GM23338 (cell line): ENCODE results near the gene APOL1. TPM values are rescaled to one million over a fixed set of nuclear protein-coding genes. Genes with fewer than 3 reads are reported as not detected.

ENCODE experiments used
- ATAC-seq: fragments of 200-7000 bp; cut with Tn5 transposase; 3 replicates; pipeline ENCODE4 v1.9.1; 2020
- DNase-seq: peaks from one replicate; pipeline ENCODE4 v3.0.0-alpha.2; 2015; ENCODE audit warnings: low spot score
- H2AFZ ChIP-seq: fragments of 200-600 bp; sonication (generic); 2 replicates; pipeline ENCODE4 v1.8.0; 2016; ENCODE audit warnings: antibody characterized with exemption, mild to moderate bottlenecking, moderate library complexity
- H3F3A ChIP-seq: fragments of 200-600 bp; sonication (generic); replicated peaks from 2 replicates; pipeline ENCODE4 v1.8.0; 2017; ENCODE audit warnings: antibody characterized with exemption, mixed run types, low read depth
- H3K27ac ChIP-seq: fragments of 200-600 bp; sonication (generic); 2 replicates; pipeline ENCODE4 v1.6.1; 2016; ENCODE audit warnings: low read depth
- H3K27me3 ChIP-seq: fragments of 200-600 bp; sonication (generic); 2 replicates; pipeline ENCODE4 v1.8.0; 2016; ENCODE audit warnings: mild to moderate bottlenecking, mixed run types, moderate library complexity; ENCODE audit not compliant: insufficient read depth
- H3K36me3 ChIP-seq: fragments of 200-600 bp; sonication (generic); 2 replicates; pipeline ENCODE4 v1.8.0; 2016; ENCODE audit warnings: mild to moderate bottlenecking; ENCODE audit not compliant: insufficient read depth
- H3K4me1 ChIP-seq: fragments of 200-600 bp; sonication (generic); 2 replicates; pipeline ENCODE4 v1.8.0; 2016; ENCODE audit warnings: mild to moderate bottlenecking, moderate library complexity; ENCODE audit not compliant: insufficient read depth
- H3K4me2 ChIP-seq: fragments of 200-600 bp; sonication (generic); 2 replicates; pipeline ENCODE4 v1.7.1; 2017; ENCODE audit warnings: mixed run types
- H3K4me3 ChIP-seq: fragments of 200-600 bp; sonication (generic); 2 replicates; pipeline ENCODE4 v1.6.1; 2016; ENCODE audit warnings: mixed run types
- H3K79me2 ChIP-seq: fragments of 200-600 bp; sonication (generic); replicated peaks from 2 replicates; pipeline ENCODE4 v1.8.0; 2017; ENCODE audit warnings: mild to moderate bottlenecking; ENCODE audit not compliant: insufficient read depth
- H3K9me2 ChIP-seq: fragments of 200-600 bp; sonication (generic); 2 replicates; pipeline ENCODE4 v1.8.0; 2017; ENCODE audit not compliant: insufficient read depth
- H4K20me1 ChIP-seq: fragments of 200-600 bp; sonication (generic); replicated peaks from 2 replicates; pipeline ENCODE4 v1.8.0; 2017; ENCODE audit warnings: mild to moderate bottlenecking; ENCODE audit not compliant: insufficient read depth
- H3K27ac Mint-ChIP-seq: 2 replicates; pipeline ENCODE4 v1.8.0; 2020; ENCODE audit warnings: inconsistent platforms, mild to moderate bottlenecking, moderate library complexity, mixed read lengths
- H3K27me3 Mint-ChIP-seq: 3 replicates; pipeline ENCODE4 v1.8.0; 2022; ENCODE audit warnings: low read depth, mild to moderate bottlenecking, moderate library complexity, mixed read lengths, inconsistent platforms; ENCODE audit not compliant: insufficient read depth, poor library complexity
- H3K36me3 Mint-ChIP-seq: 3 replicates; pipeline ENCODE4 v1.8.0; 2021; ENCODE audit warnings: low read depth, mild to moderate bottlenecking, inconsistent platforms, moderate library complexity, mixed read lengths
- H3K4me1 Mint-ChIP-seq: 3 replicates; pipeline ENCODE4 v1.8.0; 2020; ENCODE audit warnings: mild to moderate bottlenecking, inconsistent platforms, mixed read lengths
- H3K4me3 Mint-ChIP-seq: 3 replicates; pipeline ENCODE4 v1.8.0; 2021; ENCODE audit warnings: moderate library complexity, mild to moderate bottlenecking, inconsistent platforms, mixed read lengths
- H3K9me3 Mint-ChIP-seq: 3 replicates; pipeline ENCODE4 v1.8.0; 2020; ENCODE audit warnings: moderate library complexity, mild to moderate bottlenecking, inconsistent platforms, mixed read lengths
- CREB1 ChIP-seq: fragments of 250-450 bp; sonication (Bioruptor Pico); IDR thresholded peaks from 2 replicates; pipeline ENCODE4 v1.5.0; 2020; ENCODE audit warnings: low read depth, mild to moderate bottlenecking, moderate library complexity
- EZH2 ChIP-seq: fragments of 200-600 bp; sonication (generic); IDR thresholded peaks from one replicate; pipeline ENCODE4 v1.8.0; 2017; ENCODE audit warnings: antibody characterized with exemption, mild to moderate bottlenecking, low read depth; ENCODE audit not compliant: unreplicated experiment
- EZH2phosphoT487 ChIP-seq: fragments of 200-600 bp; sonication (generic); IDR thresholded peaks from one replicate; pipeline ENCODE4 v1.8.1; 2018; ENCODE audit warnings: antibody characterized with exemption; ENCODE audit not compliant: unreplicated experiment
- JUNB ChIP-seq: IDR thresholded peaks from one replicate; pipeline ENCODE4 v1.6.1; 2016; ENCODE audit warnings: antibody characterized with exemption; ENCODE audit not compliant: unreplicated experiment
- NANOG ChIP-seq: IDR thresholded peaks from 2 replicates; pipeline ENCODE4 v1.6.1; 2016; ENCODE audit warnings: antibody characterized with exemption, borderline replicate concordance
- STAT1 ChIP-seq: IDR thresholded peaks from one replicate; pipeline ENCODE4 v1.6.1; 2016; ENCODE audit warnings: antibody characterized with exemption; ENCODE audit not compliant: unreplicated experiment
- ZNF114 ChIP-seq: fragments of 250-450 bp; sonication (Bioruptor Pico); IDR thresholded peaks from 2 replicates; pipeline ENCODE4 v1.5.0; 2020; ENCODE audit warnings: mild to moderate bottlenecking, moderate library complexity
- ZNF331 ChIP-seq: fragments of 250-450 bp; sonication (Bioruptor Pico); IDR thresholded peaks from 2 replicates; pipeline ENCODE4 v1.5.0; 2020; ENCODE audit warnings: low read depth, mild to moderate bottlenecking, moderate library complexity
- polyA plus RNA-seq: library from polyadenylated mRNA; unstranded; fragments of >200 nt; fragmentation: Nextera tagmentation; extraction: Ambion mirVana; gene quantifications from 2 replicates; pipeline ENCODE4 v1.2.1, GENCODE V29; 2016
- total RNA-seq: library from RNA; depleted of rRNA; stranded (reverse); fragments of >200 nt; shearing (Covaris generic); gene quantifications from 2 replicates; pipeline ENCODE4 v1.2.3, GENCODE V29; 2014
- TF ChIP-seq, protein P1 (sequence below), 2 experiments: fragments of 200-600 bp in 1 of 2; sonication (generic) in 1 of 2; conservative IDR thresholded peaks; 2 replicates each; pipeline versions ENCODE4 v1.5.1 to v1.6.1; 2016 to 2017; ENCODE audit warnings: antibody characterized with exemption in 2 of 2, low read depth in 2 of 2, mild to moderate bottlenecking in 2 of 2, moderate library complexity in 1 of 2
- TF ChIP-seq, protein P2 (sequence below): IDR thresholded peaks from one replicate; pipeline ENCODE4 v1.6.1; 2018; ENCODE audit warnings: antibody characterized with exemption; ENCODE audit not compliant: unreplicated experiment
- TF ChIP-seq, protein P3 (sequence below): IDR thresholded peaks from 2 replicates; pipeline ENCODE4 v1.6.1; 2016; ENCODE audit warnings: antibody characterized with exemption

Gene APOL1
- total and polyA plus RNA-seq, 2 experiments from 2014 or later: 0.11 TPM; not detected in 1

DNA sequence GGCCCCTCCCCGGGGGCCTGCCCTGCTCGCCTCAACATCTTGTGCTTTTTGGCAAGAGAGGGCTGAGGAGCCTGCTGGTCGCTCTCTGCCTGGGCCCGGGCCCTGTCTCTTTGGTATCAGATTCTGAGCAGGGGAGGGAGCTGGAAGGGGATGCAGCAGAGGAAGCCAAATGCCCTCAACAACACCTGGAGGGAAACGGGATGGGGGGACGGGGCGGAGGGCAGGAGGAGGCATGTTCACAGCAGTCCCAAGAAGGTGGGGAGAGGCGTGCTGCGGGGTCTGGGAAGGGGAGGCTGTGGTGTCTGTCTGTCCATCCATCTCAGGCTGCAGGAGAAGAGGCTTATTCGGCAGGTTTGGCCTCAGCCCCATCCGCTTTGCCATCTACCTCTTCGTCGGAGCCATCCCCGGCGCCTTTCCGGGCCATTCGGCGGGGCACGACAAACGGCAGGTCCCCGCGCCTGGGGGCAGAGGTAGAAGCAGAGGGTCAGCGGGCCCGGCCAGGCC is 29.4 kb downstream of the APOL1 start:
- Mint-ChIP-seq H3K4me3 (no peak overlapping the region), H3K4me1 (peaks cover 13% of the 10 kb centered on the region), H3K9me3 (peaks cover 2% of the 10 kb centered on the region; the same call in 2 of the 3 replicates), H3K27ac (no peak overlapping the region), H3K36me3 (peaks cover 65% of the 10 kb centered on the region), H3K27me3 (peaks cover 5% of the 10 kb centered on the region)
- no peak overlapping the region for H3K27ac ChIP-seq
- H3K27me3 ChIP-seq: no peaks in the 10 kb centered on the region
- no peaks in the 10 kb centered on the region; the same call in none of the 2 replicates for H4K20me1 ChIP-seq
- no peak for DNase-seq
- no peak overlapping the region for H2AFZ ChIP-seq
- TF ChIP-seq CREB1 (CRISPR knock-in tag) (no peak), EZH2 (no peak), NANOG (no peak)
- TF ChIP-seq, protein P1, sequence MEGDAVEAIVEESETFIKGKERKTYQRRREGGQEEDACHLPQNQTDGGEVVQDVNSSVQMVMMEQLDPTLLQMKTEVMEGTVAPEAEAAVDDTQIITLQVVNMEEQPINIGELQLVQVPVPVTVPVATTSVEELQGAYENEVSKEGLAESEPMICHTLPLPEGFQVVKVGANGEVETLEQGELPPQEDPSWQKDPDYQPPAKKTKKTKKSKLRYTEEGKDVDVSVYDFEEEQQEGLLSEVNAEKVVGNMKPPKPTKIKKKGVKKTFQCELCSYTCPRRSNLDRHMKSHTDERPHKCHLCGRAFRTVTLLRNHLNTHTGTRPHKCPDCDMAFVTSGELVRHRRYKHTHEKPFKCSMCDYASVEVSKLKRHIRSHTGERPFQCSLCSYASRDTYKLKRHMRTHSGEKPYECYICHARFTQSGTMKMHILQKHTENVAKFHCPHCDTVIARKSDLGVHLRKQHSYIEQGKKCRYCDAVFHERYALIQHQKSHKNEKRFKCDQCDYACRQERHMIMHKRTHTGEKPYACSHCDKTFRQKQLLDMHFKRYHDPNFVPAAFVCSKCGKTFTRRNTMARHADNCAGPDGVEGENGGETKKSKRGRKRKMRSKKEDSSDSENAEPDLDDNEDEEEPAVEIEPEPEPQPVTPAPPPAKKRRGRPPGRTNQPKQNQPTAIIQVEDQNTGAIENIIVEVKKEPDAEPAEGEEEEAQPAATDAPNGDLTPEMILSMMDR (conservative IDR thresholded peaks at IDR 0.05; ENCODE audit: low read depth in 2 of 2): no peak
- TF ChIP-seq, protein P2, sequence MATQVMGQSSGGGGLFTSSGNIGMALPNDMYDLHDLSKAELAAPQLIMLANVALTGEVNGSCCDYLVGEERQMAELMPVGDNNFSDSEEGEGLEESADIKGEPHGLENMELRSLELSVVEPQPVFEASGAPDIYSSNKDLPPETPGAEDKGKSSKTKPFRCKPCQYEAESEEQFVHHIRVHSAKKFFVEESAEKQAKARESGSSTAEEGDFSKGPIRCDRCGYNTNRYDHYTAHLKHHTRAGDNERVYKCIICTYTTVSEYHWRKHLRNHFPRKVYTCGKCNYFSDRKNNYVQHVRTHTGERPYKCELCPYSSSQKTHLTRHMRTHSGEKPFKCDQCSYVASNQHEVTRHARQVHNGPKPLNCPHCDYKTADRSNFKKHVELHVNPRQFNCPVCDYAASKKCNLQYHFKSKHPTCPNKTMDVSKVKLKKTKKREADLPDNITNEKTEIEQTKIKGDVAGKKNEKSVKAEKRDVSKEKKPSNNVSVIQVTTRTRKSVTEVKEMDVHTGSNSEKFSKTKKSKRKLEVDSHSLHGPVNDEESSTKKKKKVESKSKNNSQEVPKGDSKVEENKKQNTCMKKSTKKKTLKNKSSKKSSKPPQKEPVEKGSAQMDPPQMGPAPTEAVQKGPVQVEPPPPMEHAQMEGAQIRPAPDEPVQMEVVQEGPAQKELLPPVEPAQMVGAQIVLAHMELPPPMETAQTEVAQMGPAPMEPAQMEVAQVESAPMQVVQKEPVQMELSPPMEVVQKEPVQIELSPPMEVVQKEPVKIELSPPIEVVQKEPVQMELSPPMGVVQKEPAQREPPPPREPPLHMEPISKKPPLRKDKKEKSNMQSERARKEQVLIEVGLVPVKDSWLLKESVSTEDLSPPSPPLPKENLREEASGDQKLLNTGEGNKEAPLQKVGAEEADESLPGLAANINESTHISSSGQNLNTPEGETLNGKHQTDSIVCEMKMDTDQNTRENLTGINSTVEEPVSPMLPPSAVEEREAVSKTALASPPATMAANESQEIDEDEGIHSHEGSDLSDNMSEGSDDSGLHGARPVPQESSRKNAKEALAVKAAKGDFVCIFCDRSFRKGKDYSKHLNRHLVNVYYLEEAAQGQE: no peak
- H3K4me3 ChIP-seq: no peak overlapping the region
- H3K4me2 ChIP-seq: no peak overlapping the region
- H3K9me2 ChIP-seq: no peaks in the 10 kb centered on the region
- H3F3A ChIP-seq: 0 out of 2 replicates have a peak, but pooled peaks cover 15% of the 10 kb centered on the region
- ATAC-seq: no peak
- H3K4me1 ChIP-seq: 0 out of 2 replicates have a peak, but pooled peaks cover 5% of the 10 kb centered on the region
- H3K36me3 ChIP-seq: peaks cover 44% of the 10 kb centered on the region
- H3K79me2 ChIP-seq: no peaks in the 10 kb centered on the region

DNA sequence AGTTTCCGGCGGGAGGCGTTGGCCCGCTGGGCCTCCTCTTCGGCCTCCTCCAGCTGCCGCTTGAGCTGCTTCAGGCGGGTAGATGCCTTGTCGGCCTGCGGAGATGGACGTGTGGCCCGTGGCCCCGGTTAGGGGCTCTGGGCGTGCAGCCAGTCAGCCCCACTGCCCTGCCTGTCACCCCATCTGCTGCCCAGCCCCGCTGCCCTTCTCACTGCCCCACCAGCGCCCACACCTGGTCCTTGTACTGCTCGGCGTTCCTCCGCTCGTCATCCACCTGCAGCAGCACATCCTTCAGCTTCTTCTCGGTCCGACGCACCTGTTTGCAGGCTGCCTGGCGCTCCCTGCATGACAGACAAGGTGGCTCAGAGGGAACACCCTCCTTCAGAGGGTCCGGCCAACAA is 31.2 kb downstream of the APOL1 start:
- peaks cover 55% of the 10 kb centered on the region for H3K36me3 ChIP-seq
- Mint-ChIP-seq H3K4me1 (peaks cover 7% of the 10 kb centered on the region), H3K36me3 (peaks cover 83% of the 10 kb centered on the region), H3K9me3 (peaks cover 2% of the 10 kb centered on the region; the same call in 2 of the 3 replicates), H3K4me3 (no peak overlapping the region), H3K27ac (no peak overlapping the region), H3K27me3 (peaks cover 12% of the 10 kb centered on the region)
- no peak overlapping the region for H3K4me2 ChIP-seq
- no peak for ATAC-seq
- H3K9me2 ChIP-seq: no peaks in the 10 kb centered on the region
- peaks cover 11% of the 10 kb centered on the region; the same call in 1 of the 2 replicates for H3F3A ChIP-seq
- no peak overlapping the region for H3K27ac ChIP-seq
- H3K4me1 ChIP-seq: no peaks in the 10 kb centered on the region
- DNase-seq: no peak
- H3K4me3 ChIP-seq: no peak overlapping the region
- H2AFZ ChIP-seq: no peak overlapping the region
- no peaks in the 10 kb centered on the region; the same call in none of the 2 replicates for H4K20me1 ChIP-seq
- no peaks in the 10 kb centered on the region for H3K27me3 ChIP-seq
- no peaks in the 10 kb centered on the region for H3K79me2 ChIP-seq
- TF ChIP-seq, protein P3, sequence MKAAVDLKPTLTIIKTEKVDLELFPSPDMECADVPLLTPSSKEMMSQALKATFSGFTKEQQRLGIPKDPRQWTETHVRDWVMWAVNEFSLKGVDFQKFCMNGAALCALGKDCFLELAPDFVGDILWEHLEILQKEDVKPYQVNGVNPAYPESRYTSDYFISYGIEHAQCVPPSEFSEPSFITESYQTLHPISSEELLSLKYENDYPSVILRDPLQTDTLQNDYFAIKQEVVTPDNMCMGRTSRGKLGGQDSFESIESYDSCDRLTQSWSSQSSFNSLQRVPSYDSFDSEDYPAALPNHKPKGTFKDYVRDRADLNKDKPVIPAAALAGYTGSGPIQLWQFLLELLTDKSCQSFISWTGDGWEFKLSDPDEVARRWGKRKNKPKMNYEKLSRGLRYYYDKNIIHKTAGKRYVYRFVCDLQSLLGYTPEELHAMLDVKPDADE: no peak
- TF ChIP-seq ZNF331 (CRISPR knock-in tag) (no peak), JUNB (no peak), ZNF114 (CRISPR knock-in tag) (no peak), NANOG (no peak), CREB1 (CRISPR knock-in tag) (no peak), STAT1 (no peak), EZH2phosphoT487 (no peak), EZH2 (no peak)
- TF ChIP-seq, protein P1 (conservative IDR thresholded peaks at IDR 0.05; ENCODE audit: low read depth in 2 of 2): no peak
